K562 (cell line): ENCODE results near the gene CHST2. TPM values are rescaled to one million over a fixed set of nuclear protein-coding genes. Genes with fewer than 3 reads are reported as not detected.

Experiments used
- ATAC-seq: fragments of 200-7000 bp; cut with Tn5 transposase; 3 replicates; pipeline ENCODE4 v1.9.1; 2020; ENCODE audit warnings: moderate library complexity
- BruUV-seq: library from RNA; stranded (reverse); fragments of 400-500 nt; replicated peaks from 2 replicates; lab custom pipeline; 2021; lab: Mats Ljungman, UMichigan
- CTCF ChIA-PET: fragments of 300-600 bp; formaldehyde crosslinking; extraction: SDS; loops from one replicate; lab custom pipeline; 2021; ENCODE audit warnings: low intra/inter-chr PET ratio; lab: Yijun Ruan, JAX
- POLR2A ChIA-PET: fragments of 300-600, 350-650 bp; sonication (Branson Sonifier 250); formaldehyde crosslinking; extraction: SDS; loops from one replicate; lab custom pipeline; 2021; ENCODE audit warnings: antibody characterized with exemption, inconsistent platforms; lab: Yijun Ruan, JAX
- DNase-seq, 4 experiments: peaks; one replicate each; pipeline versions ENCODE4 v3.0.0 to v3.0.0-alpha.2; 2011 to 2018; ENCODE audit warnings: low spot score in 3 of 4, mixed read lengths in 3 of 4; ENCODE audit errors: extremely low read depth in 1 of 4
- FAIRE-seq: peaks from 2 replicates; lab custom pipeline; 2011; peaks lifted over from hg19 to GRCh38; lab: Jason Lieb, UNC
- H2AFZ ChIP-seq: 2 replicates; pipeline ENCODE4 v1.6.0; 2011; ENCODE audit warnings: low read depth, low read length, control low read depth, inconsistent platforms
- H3K27ac ChIP-seq: fragments of 200-600 bp; 3 replicates; pipeline ENCODE4 v1.8.0; 2011; ENCODE audit warnings: low read depth, mild to moderate bottlenecking, control low read depth, inconsistent platforms, low read length, moderate library complexity, mixed read lengths; ENCODE audit errors: extremely low read depth
- H3K27me3 ChIP-seq, 2 experiments: fragments of 300-600 bp in 1 of 2; 2 replicates in 1 of 2; 3 replicates in 1 of 2; pipeline versions ENCODE4 v1.6.0 to v1.8.0; 2011; ENCODE audit warnings: inconsistent platforms in 2 of 2, low read length in 2 of 2, mild to moderate bottlenecking in 1 of 2, mixed read lengths in 1 of 2, moderate library complexity in 1 of 2; ENCODE audit not compliant: control insufficient read depth in 2 of 2, insufficient read depth in 2 of 2
- H3K36me3 ChIP-seq: fragments of 300-600 bp; 3 replicates; pipeline ENCODE4 v1.8.0; 2011; ENCODE audit warnings: mild to moderate bottlenecking, low read length, inconsistent platforms; ENCODE audit not compliant: control insufficient read depth, insufficient read depth
- H3K4me1 ChIP-seq, 2 experiments: fragments of 200-600 bp in 1 of 2; replicated peaks in 1 of 2; 2 replicates in 1 of 2; 3 replicates in 1 of 2; pipeline versions ENCODE4 v1.5.1 to v1.8.0; 2011; ENCODE audit warnings: inconsistent platforms in 2 of 2, low read length in 2 of 2, mild to moderate bottlenecking in 1 of 2, mixed read lengths in 1 of 2, moderate library complexity in 1 of 2; ENCODE audit not compliant: control insufficient read depth in 2 of 2, insufficient read depth in 2 of 2
- H3K4me2 ChIP-seq: 2 replicates; pipeline ENCODE4 v1.6.1; 2011; ENCODE audit warnings: low read length, control low read depth, inconsistent platforms, mixed read lengths; ENCODE audit not compliant: insufficient read depth
- H3K4me3 ChIP-seq: fragments of 200-600 bp; sonication (generic), shearing (Covaris generic); 2 replicates; pipeline ENCODE4 v1.5.1; 2016; ENCODE audit warnings: control low read depth, inconsistent platforms
- H3K79me2 ChIP-seq: fragments of 200-600 bp; 3 replicates; pipeline ENCODE4 v1.8.0; 2011; ENCODE audit warnings: low read length, inconsistent platforms; ENCODE audit not compliant: control insufficient read depth, insufficient read depth
- H3K9ac ChIP-seq, 2 experiments: 2 replicates each; pipeline versions ENCODE4 v1.6.0 to v1.6.1; 2011; ENCODE audit warnings: low read depth in 2 of 2, low read length in 2 of 2, control low read depth in 1 of 2, inconsistent platforms in 1 of 2, mild to moderate bottlenecking in 1 of 2, mixed read lengths in 1 of 2; ENCODE audit not compliant: insufficient read depth in 1 of 2
- H3K9me1 ChIP-seq: one replicate; pipeline ENCODE4 v1.6.0; 2011; ENCODE audit warnings: inconsistent platforms, mild to moderate bottlenecking, low read length, moderate library complexity; ENCODE audit not compliant: control insufficient read depth, insufficient read depth
- H3K9me3 ChIP-seq: replicated peaks from 2 replicates; pipeline ENCODE4 v1.5.1; 2011; ENCODE audit warnings: low read depth, low read length, inconsistent platforms; ENCODE audit not compliant: control insufficient read depth, insufficient read depth
- H4K20me1 ChIP-seq: replicated peaks from 2 replicates; pipeline ENCODE4 v1.6.1; 2011; ENCODE audit warnings: low read length, inconsistent platforms, mixed read lengths; ENCODE audit not compliant: control insufficient read depth, insufficient read depth
- ETV1 ChIP-seq: fragments of 450-650 bp; conservative IDR thresholded peaks from 2 replicates; pipeline ENCODE4 v1.6.1; 2016; ENCODE audit warnings: missing genetic modification characterization, control low read depth, low read depth, missing compliant biosample characterization
- FOXP1 ChIP-seq: sonication (generic); formaldehyde crosslinking; IDR thresholded peaks from 2 replicates; pipeline ENCODE4 v1.8.0; 2022; ENCODE audit warnings: mild to moderate bottlenecking, missing genetic modification reagents
- KAT2B ChIP-seq: IDR thresholded peaks from one replicate; pipeline ENCODE4 v1.6.1; 2012; ENCODE audit warnings: low read depth, mild to moderate bottlenecking, control low read depth, inconsistent platforms, low read length, moderate library complexity
- MEF2A ChIP-seq: IDR thresholded peaks from 2 replicates; pipeline ENCODE4 v1.6.1; 2011; ENCODE audit warnings: low read depth, mild to moderate bottlenecking, low read length, moderate library complexity; ENCODE audit not compliant: control insufficient read depth
- MTA1 ChIP-seq: fragments of 450-650 bp; IDR thresholded peaks from 2 replicates; pipeline ENCODE4 v1.6.1; 2017; ENCODE audit warnings: borderline replicate concordance
- TAF1 ChIP-seq: IDR thresholded peaks from 2 replicates; pipeline ENCODE4 v1.6.1; 2011; ENCODE audit warnings: mild to moderate bottlenecking, low read length, moderate library complexity; ENCODE audit not compliant: insufficient read depth, control insufficient read depth, severe bottlenecking; ENCODE audit errors: extremely low read depth
- TAF7 ChIP-seq: fragments of 450-650 bp; IDR thresholded peaks from 2 replicates; pipeline ENCODE4 v1.6.1; 2016; ENCODE audit warnings: missing genetic modification characterization, missing compliant biosample characterization
- ZBTB17 ChIP-seq: fragments of 450-650 bp; formaldehyde crosslinking; IDR thresholded peaks from 2 replicates; pipeline ENCODE4 v1.4.0; 2020; ENCODE audit warnings: mild to moderate bottlenecking
- ZNF436 ChIP-seq: fragments of 250-450, 450-650 bp; sonication (Bioruptor Pico); formaldehyde crosslinking; IDR thresholded peaks from 2 replicates; pipeline ENCODE4 v1.7.0; 2020; ENCODE audit warnings: mild to moderate bottlenecking
- ZSCAN32 ChIP-seq: fragments of 450-650 bp; formaldehyde crosslinking; IDR thresholded peaks from 2 replicates; pipeline ENCODE4 v1.4.0; 2020; ENCODE audit warnings: mild to moderate bottlenecking, moderate library complexity
- WGBS: fragments of 100-300 bp; shearing (Covaris generic); methylation state at CpG from one replicate; pipeline ENCODE4 v1.1.6; 2016; ENCODE audit warnings: low coverage, mixed read lengths; ENCODE audit not compliant: insufficient coverage; ENCODE audit errors: missing lambda C conversion rate; 5-methylcytosine and 5-hydroxymethylcytosine counted together
- in situ Hi-C: fragments of 300-500 bp; cut with MboI; formaldehyde crosslinking; loops from 4 replicates; pipeline ENCODE4 v1.15.0; 2018; ENCODE audit warnings: inconsistent platforms, mixed read lengths
- intact Hi-C: fragments of 100-400 bp; cut with micrococcal nuclease; formaldehyde crosslinking; loops from 2 replicates; pipeline ENCODE4 v1.14.2; 2022
- polyA plus RNA-seq, 8 experiments: library from polyadenylated mRNA; depleted of rRNA in 4 of 8; stranded (reverse) in 5 of 8; unstranded in 3 of 8; fragments of >200 nt; fragmentation: Nextera tagmentation in 2 of 8; fragmentation: Illumina TruSeq in 1 of 8; extraction: Ambion mirVana in 2 of 8; extraction: Trizol in 1 of 8; gene quantifications; 2 replicates each; pipeline versions ENCODE4 v1.2.1 to v1.2.3, GENCODE V29; 2011 to 2014; ENCODE audit warnings: inconsistent platforms in 1 of 8, missing spikeins in 1 of 8
- total RNA-seq, 7 experiments: library from RNA; depleted of rRNA in 6 of 7; stranded (reverse); fragments of >200 nt in 6 of 7; fragmentation: Illumina TruSeq in 2 of 7; extraction: Trizol in 2 of 7; gene quantifications; 2 replicates each; pipeline versions ENCODE4 v1.2.1 to v1.2.3, GENCODE V29; 2011 to 2021; ENCODE audit warnings: low replicate concordance in 1 of 7
- TF ChIP-seq, protein P1 (sequence below): fragments of 250-450 bp; sonication (Bioruptor Pico); IDR thresholded peaks from 2 replicates; pipeline ENCODE4 v1.4.0; 2020

The CHST2 gene
- total and polyA plus RNA-seq, 9 of the 15 experiments (the other 6 are each of a cell fraction or from before 2014, with no cell fraction given), result 3.4 to 60.3 (median 13.9) TPM

DNA sequence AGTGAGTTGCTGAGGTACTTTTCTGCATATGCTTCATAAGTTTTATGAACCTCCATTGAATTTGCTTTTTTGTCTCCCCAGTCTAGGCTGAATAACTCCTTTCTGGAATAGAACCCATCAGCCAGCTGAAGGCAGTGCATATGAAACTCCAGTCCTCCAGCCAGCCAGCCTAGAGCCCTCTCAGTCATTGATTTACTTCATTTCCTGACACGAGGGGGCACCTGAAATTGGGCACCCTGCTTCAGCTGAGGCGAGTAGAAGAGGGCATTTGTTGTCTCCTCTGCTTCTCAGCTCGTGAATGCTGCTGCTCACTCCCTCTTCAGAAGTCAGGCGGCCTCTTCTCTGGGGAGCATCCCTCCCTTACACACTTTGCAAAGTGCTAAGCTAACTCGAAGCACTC is 32.5 kb downstream of the CHST2 start:
- H3K4me2 ChIP-seq, result no peak overlapping the region
- H3K4me1 ChIP-seq, result peaks cover 0 to 5% of the 10 kb centered on the region in 2 experiments; a peak in 2 of 5 replicates
- peak overlapping the region; percentile 29 for H2AFZ ChIP-seq
- H3K36me3 ChIP-seq, result no peaks in the 10 kb centered on the region
- H3K4me3 ChIP-seq, result no peak overlapping the region
- in situ Hi-C loops (no loop called here), intact Hi-C loops (no loop called here)
- no peak for TF ChIP-seq ZSCAN32 (CRISPR knock-in tag)
- ChIA-PET POLR2A (interaction anchor here (0.9 kb wide), 1 partner anchor 135 kb away, joined by 4 read pairs; no protein-coding TSS in a partner anchor), CTCF (no interaction called here)
- H3K9ac ChIP-seq, result no peak overlapping the region
- 34% methylated on average over 5 of the region's 5 CpGs for WGBS
- H4K20me1 ChIP-seq, result no peaks in the 10 kb centered on the region
- BruUV-seq, result no TSS peak
- H3K27ac ChIP-seq, result no peak overlapping the region
- DNase-seq (no peak), FAIRE-seq (no peak), ATAC-seq (peak; percentile 32; the same call in 2 of the 3 replicates)
- H3K79me2 ChIP-seq, result no peaks in the 10 kb centered on the region
- H3K9me1 ChIP-seq, result no peaks in the 10 kb centered on the region
- no peaks in the 10 kb centered on the region for H3K27me3 ChIP-seq
- H3K9me3 ChIP-seq, result no peaks in the 10 kb centered on the region

DNA sequence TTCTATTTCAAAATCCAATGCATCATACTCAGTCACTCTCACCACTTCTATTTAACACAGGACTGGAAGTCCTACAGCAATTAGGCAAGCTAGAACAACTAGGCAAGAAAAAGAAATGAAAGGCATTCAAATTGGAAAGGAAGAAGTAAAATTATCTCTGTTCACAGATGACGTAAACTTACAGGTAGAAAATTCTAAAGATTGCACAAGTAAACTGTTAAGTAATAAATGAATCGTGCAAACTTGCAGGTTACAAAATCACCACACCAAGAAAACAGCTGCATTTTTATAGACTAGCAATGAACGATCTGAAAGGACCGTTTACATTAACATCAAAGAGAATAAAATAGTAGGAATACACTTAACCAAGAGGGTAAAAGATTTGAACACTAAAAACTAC is 36.2 kb downstream of the CHST2 start:
- no peak for FAIRE-seq
- intact Hi-C loops, result no loop called here
- H3K9ac ChIP-seq, result no peak overlapping the region
- H3K4me1 ChIP-seq, result peaks cover 0 to 2% of the 10 kb centered on the region in 2 experiments; a peak in 1 of 5 replicates
- CTCF ChIA-PET, result no interaction called here
- no peak overlapping the region for H3K27ac ChIP-seq
- DNase-seq, result no peak
- H3K36me3 ChIP-seq, result no peaks in the 10 kb centered on the region
- 49% methylated on average over 4 of the region's 4 CpGs for WGBS
- H3K9me3 ChIP-seq, result no peaks in the 10 kb centered on the region
- H3K27me3 ChIP-seq, result no peaks in the 10 kb centered on the region
- H4K20me1 ChIP-seq, result no peaks in the 10 kb centered on the region
- no peaks in the 10 kb centered on the region for H3K79me2 ChIP-seq
- H3K4me3 ChIP-seq, result no peak overlapping the region
- H2AFZ ChIP-seq, result no peak overlapping the region
- H3K9me1 ChIP-seq, result no peaks in the 10 kb centered on the region
- ATAC-seq, result no peak
- POLR2A ChIA-PET, result no interaction called here
- in situ Hi-C loops, result no loop called here
- no peak overlapping the region for H3K4me2 ChIP-seq
- BruUV-seq, result no TSS peak
- TF ChIP-seq ZBTB17 (CRISPR knock-in tag) (no peak), ZNF436 (CRISPR knock-in tag) (no peak), FOXP1 (CRISPR knock-in tag) (no peak), TAF7 (tag) (no peak), MEF2A (no peak), MTA1 (no peak), ETV1 (tag) (no peak), TAF1 (no peak), KAT2B (no peak)
- TF ChIP-seq, protein P1, sequence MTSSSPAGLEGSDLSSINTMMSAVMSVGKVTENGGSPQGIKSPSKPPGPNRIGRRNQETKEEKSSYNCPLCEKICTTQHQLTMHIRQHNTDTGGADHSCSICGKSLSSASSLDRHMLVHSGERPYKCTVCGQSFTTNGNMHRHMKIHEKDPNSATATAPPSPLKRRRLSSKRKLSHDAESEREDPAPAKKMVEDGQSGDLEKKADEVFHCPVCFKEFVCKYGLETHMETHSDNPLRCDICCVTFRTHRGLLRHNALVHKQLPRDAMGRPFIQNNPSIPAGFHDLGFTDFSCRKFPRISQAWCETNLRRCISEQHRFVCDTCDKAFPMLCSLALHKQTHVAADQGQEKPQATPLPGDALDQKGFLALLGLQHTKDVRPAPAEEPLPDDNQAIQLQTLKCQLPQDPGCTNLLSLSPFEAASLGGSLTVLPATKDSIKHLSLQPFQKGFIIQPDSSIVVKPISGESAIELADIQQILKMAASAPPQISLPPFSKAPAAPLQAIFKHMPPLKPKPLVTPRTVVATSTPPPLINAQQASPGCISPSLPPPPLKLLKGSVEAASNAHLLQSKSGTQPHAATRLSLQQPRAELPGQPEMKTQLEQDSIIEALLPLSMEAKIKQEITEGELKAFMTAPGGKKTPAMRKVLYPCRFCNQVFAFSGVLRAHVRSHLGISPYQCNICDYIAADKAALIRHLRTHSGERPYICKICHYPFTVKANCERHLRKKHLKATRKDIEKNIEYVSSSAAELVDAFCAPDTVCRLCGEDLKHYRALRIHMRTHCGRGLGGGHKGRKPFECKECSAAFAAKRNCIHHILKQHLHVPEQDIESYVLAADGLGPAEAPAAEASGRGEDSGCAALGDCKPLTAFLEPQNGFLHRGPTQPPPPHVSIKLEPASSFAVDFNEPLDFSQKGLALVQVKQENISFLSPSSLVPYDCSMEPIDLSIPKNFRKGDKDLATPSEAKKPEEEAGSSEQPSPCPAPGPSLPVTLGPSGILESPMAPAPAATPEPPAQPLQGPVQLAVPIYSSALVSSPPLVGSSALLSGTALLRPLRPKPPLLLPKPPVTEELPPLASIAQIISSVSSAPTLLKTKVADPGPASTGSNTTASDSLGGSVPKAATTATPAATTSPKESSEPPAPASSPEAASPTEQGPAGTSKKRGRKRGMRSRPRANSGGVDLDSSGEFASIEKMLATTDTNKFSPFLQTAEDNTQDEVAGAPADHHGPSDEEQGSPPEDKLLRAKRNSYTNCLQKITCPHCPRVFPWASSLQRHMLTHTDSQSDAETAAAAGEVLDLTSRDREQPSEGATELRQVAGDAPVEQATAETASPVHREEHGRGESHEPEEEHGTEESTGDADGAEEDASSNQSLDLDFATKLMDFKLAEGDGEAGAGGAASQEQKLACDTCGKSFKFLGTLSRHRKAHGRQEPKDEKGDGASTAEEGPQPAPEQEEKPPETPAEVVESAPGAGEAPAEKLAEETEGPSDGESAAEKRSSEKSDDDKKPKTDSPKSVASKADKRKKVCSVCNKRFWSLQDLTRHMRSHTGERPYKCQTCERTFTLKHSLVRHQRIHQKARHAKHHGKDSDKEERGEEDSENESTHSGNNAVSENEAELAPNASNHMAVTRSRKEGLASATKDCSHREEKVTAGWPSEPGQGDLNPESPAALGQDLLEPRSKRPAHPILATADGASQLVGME (CRISPR knock-in tag), result no peak
